Left ventricle myocardium inferior (tissue), 1 donor: Measurements from ENCODE around the gene TMEM60. TPM values are rescaled to one million over a fixed set of nuclear protein-coding genes. Genes with fewer than 3 reads are reported as not detected.

ENCODE experiments used
- DNase-seq: peaks from one replicate; pipeline ENCODE4 v3.0.0-alpha.2; 2020
- H3K27ac ChIP-seq: fragments of 200-600 bp; replicated peaks from 2 replicates; pipeline ENCODE4 v1.8.0; 2021
- H3K27me3 ChIP-seq: fragments of 200-600 bp; 2 replicates; pipeline ENCODE4 v1.8.0; 2021; ENCODE audit warnings: low read depth
- H3K36me3 ChIP-seq: fragments of 200-600 bp; 2 replicates; pipeline ENCODE4 v1.8.0; 2021
- H3K4me1 ChIP-seq: fragments of 200-600 bp; 2 replicates; pipeline ENCODE4 v1.8.0; 2021
- H3K4me3 ChIP-seq: fragments of 200-600 bp; 2 replicates; pipeline ENCODE4 v1.8.0; 2021; ENCODE audit warnings: mild to moderate bottlenecking, moderate library complexity
- H3K9me3 ChIP-seq: fragments of 200-600 bp; replicated peaks from 2 replicates; pipeline ENCODE4 v1.8.0; 2021
- intact Hi-C: fragments of 100-400 bp; cut with micrococcal nuclease; formaldehyde crosslinking; loops from one replicate; pipeline ENCODE4 v1.11.0; 2022
- total RNA-seq: library from RNA; stranded (reverse); fragmentation: NEBNext Ultra II Directional; extraction: Animal tissue kit (Norgen Biotek cat#: 25700); gene quantifications from one replicate; pipeline ENCODE4 v1.2.1, GENCODE V29; 2021
- TF ChIP-seq, protein P1 (sequence below): fragments of 200-600 bp; IDR thresholded peaks from 2 replicates; pipeline ENCODE4 v1.8.0; 2021; ENCODE audit warnings: antibody characterized with exemption, mild to moderate bottlenecking, borderline replicate concordance
- donor health status: DM: no; HTN: yes; CAD: no; lungs with severe emphysema.

Gene TMEM60
- total RNA-seq, 1 donor from 2014 or later = 8.2 TPM

DNA sequence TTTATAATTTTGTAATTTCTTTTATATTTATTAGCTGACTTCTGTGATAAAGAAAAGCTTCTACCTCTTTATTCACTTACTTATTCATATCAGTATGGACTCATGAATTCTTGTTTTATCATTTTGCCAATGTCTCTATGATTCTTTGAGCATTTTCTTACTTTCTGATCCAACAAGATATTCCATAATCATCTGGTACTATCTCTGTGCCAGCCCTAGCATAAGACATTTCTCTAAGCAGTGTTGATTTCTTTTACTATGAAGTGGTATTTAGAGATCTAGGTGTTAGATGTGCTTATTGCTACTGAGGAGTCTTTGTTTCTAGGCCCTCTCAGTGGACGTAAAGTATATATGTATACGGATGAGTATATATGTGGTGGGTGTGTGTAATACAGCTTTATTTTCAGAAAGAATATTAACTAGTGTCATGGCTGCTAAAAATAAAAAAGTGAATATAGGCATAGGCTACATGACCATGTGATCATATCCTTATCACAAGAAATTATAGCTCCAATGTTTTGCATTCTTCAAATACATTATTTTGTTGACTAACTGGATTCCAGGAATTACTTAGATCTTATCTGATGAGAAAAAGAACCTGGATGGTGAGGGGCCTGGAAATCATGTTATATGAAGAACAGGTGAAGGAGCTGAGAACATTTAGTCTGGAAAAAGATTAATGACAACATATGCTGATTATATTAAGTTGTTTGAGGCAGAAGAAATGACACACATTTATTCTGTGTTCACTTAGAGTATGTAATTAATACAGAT, 13.5 kb upstream of the TMEM60 start:
- H3K27ac ChIP-seq = no peak overlapping the region

DNA sequence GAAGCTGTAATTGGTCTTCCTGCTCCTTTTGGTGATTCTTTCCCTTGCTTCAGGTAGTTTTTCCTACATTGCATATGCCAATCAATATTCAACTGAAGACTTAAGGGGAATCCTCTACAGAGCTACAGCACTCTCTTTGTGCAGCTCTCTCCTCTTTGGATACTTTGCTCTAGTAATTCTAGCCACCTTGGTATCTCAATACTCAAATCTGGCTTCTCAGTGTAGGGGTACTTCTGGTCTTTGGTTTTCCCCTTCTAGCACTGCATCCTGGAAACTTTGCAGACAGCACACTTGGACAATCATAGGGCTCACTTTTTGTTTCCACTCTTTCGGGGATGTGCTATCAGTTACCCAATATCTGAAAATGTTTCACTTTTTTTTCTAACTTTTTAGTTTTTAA, 10.3 kb upstream of the TMEM60 start:
- Histone ChIP-seq H3K4me1 (peaks cover 20% of the 10 kb centered on the region), H3K27me3 (no peaks in the 10 kb centered on the region), H3K9me3 (peaks cover 38% of the 10 kb centered on the region), H3K27ac (no peak overlapping the region), H3K4me3 (no peak overlapping the region), H3K36me3 (no peaks in the 10 kb centered on the region)
- TF ChIP-seq, protein P1, sequence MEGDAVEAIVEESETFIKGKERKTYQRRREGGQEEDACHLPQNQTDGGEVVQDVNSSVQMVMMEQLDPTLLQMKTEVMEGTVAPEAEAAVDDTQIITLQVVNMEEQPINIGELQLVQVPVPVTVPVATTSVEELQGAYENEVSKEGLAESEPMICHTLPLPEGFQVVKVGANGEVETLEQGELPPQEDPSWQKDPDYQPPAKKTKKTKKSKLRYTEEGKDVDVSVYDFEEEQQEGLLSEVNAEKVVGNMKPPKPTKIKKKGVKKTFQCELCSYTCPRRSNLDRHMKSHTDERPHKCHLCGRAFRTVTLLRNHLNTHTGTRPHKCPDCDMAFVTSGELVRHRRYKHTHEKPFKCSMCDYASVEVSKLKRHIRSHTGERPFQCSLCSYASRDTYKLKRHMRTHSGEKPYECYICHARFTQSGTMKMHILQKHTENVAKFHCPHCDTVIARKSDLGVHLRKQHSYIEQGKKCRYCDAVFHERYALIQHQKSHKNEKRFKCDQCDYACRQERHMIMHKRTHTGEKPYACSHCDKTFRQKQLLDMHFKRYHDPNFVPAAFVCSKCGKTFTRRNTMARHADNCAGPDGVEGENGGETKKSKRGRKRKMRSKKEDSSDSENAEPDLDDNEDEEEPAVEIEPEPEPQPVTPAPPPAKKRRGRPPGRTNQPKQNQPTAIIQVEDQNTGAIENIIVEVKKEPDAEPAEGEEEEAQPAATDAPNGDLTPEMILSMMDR = no peak
- DNase-seq = no peak
- intact Hi-C loops = no loop called here

More for the DNA sequence above, 13.5 kb upstream of the TMEM60 start:
- no peak for DNase-seq
- TF ChIP-seq, protein P1 = no peak
- peaks cover 6% of the 10 kb centered on the region for H3K36me3 ChIP-seq
- intact Hi-C loops = no loop called here
- H3K4me1 ChIP-seq = peaks cover 13% of the 10 kb centered on the region
- H3K4me3 ChIP-seq = no peak overlapping the region
- no peaks in the 10 kb centered on the region for H3K27me3 ChIP-seq
- H3K9me3 ChIP-seq = peaks cover 24% of the 10 kb centered on the region

DNA sequence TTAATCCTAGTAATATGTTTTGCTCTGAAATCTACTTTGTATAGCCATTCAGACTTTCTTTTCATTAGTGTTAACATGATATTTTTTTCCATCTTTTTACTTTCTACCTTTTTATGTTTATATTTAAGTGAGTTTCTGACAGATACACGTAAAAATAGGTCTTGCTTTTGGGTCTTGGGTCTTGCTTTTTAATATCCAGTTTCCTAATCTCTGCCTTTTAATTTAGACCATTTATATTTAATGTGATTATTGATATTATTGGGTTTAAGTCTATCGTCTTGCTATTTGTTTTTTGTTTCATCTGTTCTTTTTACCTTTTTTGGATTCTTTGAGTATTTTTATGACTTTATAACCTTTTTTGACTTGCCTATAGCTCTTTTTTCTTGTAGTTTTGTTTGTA, 8.2 kb upstream of the TMEM60 start:
- intact Hi-C loops = no loop called here
- TF ChIP-seq, protein P1 = no peak
- no peaks in the 10 kb centered on the region for H3K36me3 ChIP-seq

DNA sequence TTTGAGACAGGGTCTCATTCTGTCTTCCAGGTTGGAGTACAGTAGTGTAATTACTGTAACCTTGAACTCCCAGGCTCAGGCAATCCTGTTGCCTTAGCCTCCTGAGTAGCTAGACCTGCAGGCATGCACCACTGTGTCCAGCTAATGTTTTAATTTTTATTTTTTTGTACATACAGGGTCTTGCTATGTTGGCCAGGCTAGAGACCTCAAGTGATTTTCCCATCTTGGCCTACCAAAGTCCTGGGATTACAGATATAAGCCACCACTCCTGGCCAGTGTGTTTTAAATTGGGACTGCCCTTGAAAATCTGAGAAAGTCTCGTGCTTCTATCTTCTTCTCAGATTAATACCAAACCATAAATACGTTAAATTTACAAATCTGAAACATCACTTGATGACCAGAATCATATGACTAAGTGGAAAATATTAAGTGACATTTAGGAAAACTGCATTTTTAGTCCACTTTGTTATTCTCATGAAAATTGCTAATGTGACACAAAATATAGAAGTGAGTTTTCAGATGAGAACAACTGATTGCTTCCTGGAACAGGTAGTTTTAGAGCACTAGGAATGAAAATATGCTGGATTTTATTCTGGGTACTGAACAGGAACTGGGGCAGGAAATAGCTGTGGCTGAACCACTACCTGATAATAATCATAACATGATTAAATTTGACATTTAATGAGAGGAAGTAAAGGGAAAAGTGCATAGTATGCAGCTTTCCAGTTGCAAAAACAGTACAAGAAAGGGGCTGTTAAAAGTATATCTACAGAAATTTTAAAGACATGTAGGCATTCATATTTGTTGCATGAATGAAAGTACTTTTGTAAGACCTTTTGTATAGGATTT, 4.5 kb upstream of the TMEM60 start:
- no peaks in the 10 kb centered on the region for H3K36me3 ChIP-seq
- no peak for DNase-seq
- H3K27me3 ChIP-seq = no peaks in the 10 kb centered on the region
- no peak overlapping the region for H3K4me3 ChIP-seq
- H3K9me3 ChIP-seq = peaks cover 28% of the 10 kb centered on the region
- TF ChIP-seq, protein P1 = no peak
- peak overlapping the region; percentile 25 for H3K27ac ChIP-seq
- intact Hi-C loops = no loop called here
- peaks cover 44% of the 10 kb centered on the region for H3K4me1 ChIP-seq

More for the DNA sequence above, 8.2 kb upstream of the TMEM60 start:
- no peaks in the 10 kb centered on the region for H3K27me3 ChIP-seq
- no peak for DNase-seq
- H3K9me3 ChIP-seq = peaks cover 38% of the 10 kb centered on the region
- H3K4me3 ChIP-seq = no peak overlapping the region
- H3K27ac ChIP-seq = no peak overlapping the region
- H3K4me1 ChIP-seq = peaks cover 21% of the 10 kb centered on the region

DNA sequence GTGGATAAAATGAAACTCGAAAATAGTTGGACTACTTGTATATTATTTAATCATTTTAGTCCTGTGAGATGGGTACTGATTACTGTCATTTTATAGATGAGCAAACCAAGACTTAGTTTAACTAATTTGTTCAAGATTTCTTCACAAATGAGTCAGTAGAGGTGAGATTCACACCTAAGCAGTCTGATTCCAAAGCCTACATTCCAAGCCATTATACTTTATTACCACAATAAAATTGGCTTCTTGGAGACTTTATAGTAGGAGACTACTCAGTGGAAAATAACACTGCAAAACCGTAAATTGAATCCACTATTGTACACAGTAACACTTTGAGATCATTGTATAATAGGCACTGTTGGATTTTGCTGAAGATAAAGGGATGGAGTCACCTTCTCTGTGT, 2.5 kb upstream of the TMEM60 start:
- Histone ChIP-seq H3K4me1 (peaks cover 60% of the 10 kb centered on the region), H3K27ac (no peak overlapping the region), H3K4me3 (no peak overlapping the region), H3K27me3 (no peaks in the 10 kb centered on the region), H3K9me3 (peaks cover 8% of the 10 kb centered on the region), H3K36me3 (no peaks in the 10 kb centered on the region)
- intact Hi-C loops = no loop called here
- TF ChIP-seq, protein P1 = no peak
- DNase-seq = no peak
